GM12878 (cell line): ENCODE results near the gene ZBTB48. TPM values are rescaled to one million over a fixed set of nuclear protein-coding genes. Genes with fewer than 3 reads are reported as not detected.

Experiments used
- ATAC-seq: fragments of 200-7000 bp; cut with Tn5 transposase; 3 replicates; pipeline ENCODE4 v1.9.1; 2020; ENCODE audit warnings: mild to moderate bottlenecking, moderate library complexity
- BruUV-seq: library from RNA; stranded (reverse); fragments of 400-500 nt; replicated peaks from 2 replicates; lab custom pipeline; 2021; lab: Mats Ljungman, UMichigan
- CTCF ChIA-PET: fragments of 300-600 bp; sonication (Branson Sonifier 250); formaldehyde crosslinking; extraction: SDS; loops from one replicate; lab custom pipeline; 2021; ENCODE audit warnings: inconsistent platforms; lab: Yijun Ruan, JAX
- POLR2A ChIA-PET: fragments of 350-600 bp; formaldehyde crosslinking; extraction: SDS; loops from one replicate; lab custom pipeline; 2021; ENCODE audit warnings: inconsistent platforms; lab: Charles Lee
- RAD21 ChIA-PET: fragments of 300-600 bp; sonication (Branson Sonifier 250); formaldehyde crosslinking; loops from one replicate; lab custom pipeline; 2023; ENCODE audit warnings: antibody characterized with exemption; ENCODE audit not compliant: unreplicated experiment; lab: Charles Lee
- SMC1A ChIA-PET: fragments of 300-600 bp; sonication (Branson Sonifier 250); formaldehyde crosslinking; loops from one replicate; lab custom pipeline; 2023; ENCODE audit not compliant: unreplicated experiment, uncharacterized antibody; lab: Charles Lee
- DNase-seq: peaks from one replicate; pipeline ENCODE4 v3.0.0-alpha.2; 2011; ENCODE audit warnings: low read depth, low spot score
- FAIRE-seq: peaks from 3 replicates; lab custom pipeline; 2011; peaks lifted over from hg19 to GRCh38; lab: Jason Lieb, UNC
- H2AFZ ChIP-seq: 2 replicates; pipeline ENCODE4 v1.6.0; 2011; ENCODE audit warnings: low read depth, low read length, control low read depth; ENCODE audit not compliant: control insufficient read depth
- H3K27ac ChIP-seq: 2 replicates; pipeline ENCODE4 v1.5.1; 2011; ENCODE audit warnings: control low read depth; ENCODE audit not compliant: control insufficient read depth, insufficient read depth
- H3K27me3 ChIP-seq, 2 experiments: replicated peaks in 1 of 2; 2 replicates each; pipeline versions ENCODE4 v1.6.0 to v1.6.1; 2011; ENCODE audit warnings: low read length in 1 of 2; ENCODE audit not compliant: control insufficient read depth in 2 of 2, insufficient read depth in 2 of 2
- H3K36me3 ChIP-seq, 2 experiments: 2 replicates each; pipeline ENCODE4 v1.5.1; 2011; ENCODE audit warnings: low read length in 1 of 2; ENCODE audit not compliant: control insufficient read depth in 2 of 2, insufficient read depth in 2 of 2
- H3K4me1 ChIP-seq: 2 replicates; pipeline ENCODE4 v1.6.1; 2011; ENCODE audit warnings: mild to moderate bottlenecking, low read length, moderate library complexity, mixed read lengths; ENCODE audit not compliant: control insufficient read depth, insufficient read depth
- H3K4me2 ChIP-seq: 2 replicates; pipeline ENCODE4 v1.6.0; 2011; ENCODE audit warnings: control low read depth; ENCODE audit not compliant: control insufficient read depth, insufficient read depth
- H3K4me3 ChIP-seq: fragments of 200-600 bp; sonication (generic); 2 replicates; pipeline ENCODE4 v1.5.1; 2016
- H3K79me2 ChIP-seq: 2 replicates; pipeline ENCODE4 v1.6.0; 2011; ENCODE audit warnings: low read length; ENCODE audit not compliant: control insufficient read depth, insufficient read depth
- H3K9ac ChIP-seq: 2 replicates; pipeline ENCODE4 v1.8.0; 2011; ENCODE audit warnings: low read length, control low read depth, mixed read lengths; ENCODE audit not compliant: control insufficient read depth, insufficient read depth
- H3K9me3 ChIP-seq: replicated peaks from 3 replicates; pipeline ENCODE4 v1.5.1; 2011; ENCODE audit warnings: mild to moderate bottlenecking, low read length; ENCODE audit not compliant: control insufficient read depth, insufficient read depth
- H4K20me1 ChIP-seq: 2 replicates; pipeline ENCODE4 v1.6.0; 2011; ENCODE audit not compliant: control insufficient read depth, insufficient read depth
- GABPA ChIP-seq: IDR thresholded peaks from 2 replicates; pipeline ENCODE4 v1.6.1; 2014; ENCODE audit warnings: antibody characterized with exemption, low read depth, mild to moderate bottlenecking, inconsistent platforms
- IKZF2 ChIP-seq, 2 experiments: fragments of 450-650 bp; IDR thresholded peaks; 2 replicates each; pipeline ENCODE4 v1.6.1; 2017; ENCODE audit warnings: mild to moderate bottlenecking in 2 of 2, moderate library complexity in 2 of 2
- NKRF ChIP-seq: fragments of 450-650 bp; conservative IDR thresholded peaks from 2 replicates; pipeline ENCODE4 v1.6.1; 2017; ENCODE audit warnings: mild to moderate bottlenecking, moderate library complexity
- SMAD1 ChIP-seq: fragments of 450-650 bp; IDR thresholded peaks from 2 replicates; pipeline ENCODE4 v1.6.1; 2018; ENCODE audit warnings: mild to moderate bottlenecking, low read depth; ENCODE audit not compliant: partially characterized antibody
- STAT1 ChIP-seq: fragments of 450-650 bp; conservative IDR thresholded peaks from 2 replicates; pipeline ENCODE4 v1.6.1; 2014; ENCODE audit warnings: antibody characterized with exemption, mild to moderate bottlenecking
- STAT3 ChIP-seq: IDR thresholded peaks from 2 replicates; pipeline ENCODE4 v1.6.1; 2011; ENCODE audit warnings: low read depth, low read length, improper control_type of control experiment
- TARDBP ChIP-seq: IDR thresholded peaks from 2 replicates; pipeline ENCODE4 v1.6.1; 2016; ENCODE audit warnings: borderline replicate concordance
- WGBS: methylation state at CpG from one replicate; pipeline ENCODE4 v1.1.6; 2016; ENCODE audit warnings: low lambda C conversion rate; ENCODE audit not compliant: insufficient replicate concordance, insufficient coverage; ENCODE audit errors: missing lambda C conversion rate; 5-methylcytosine and 5-hydroxymethylcytosine counted together
- in situ Hi-C: fragments of 300-500 bp; cut with MboI; formaldehyde crosslinking; loops from 9 replicates; pipeline ENCODE4 v1.14.3; 2018; ENCODE audit warnings: mixed read lengths
- intact Hi-C: fragments of 100-400 bp; cut with micrococcal nuclease; formaldehyde crosslinking; loops from one replicate; pipeline ENCODE4 v1.14.2; 2022; ENCODE audit not compliant: unreplicated experiment
- polyA plus RNA-seq, 11 experiments: library from polyadenylated mRNA; depleted of rRNA in 4 of 11; unstranded in 6 of 11; stranded (reverse) in 5 of 11; fragments of >200 nt; fragmentation: Nextera tagmentation in 4 of 11; fragmentation: Illumina TruSeq in 1 of 11; extraction: Ambion mirVana in 4 of 11; extraction: Trizol in 1 of 11; gene quantifications; 1 replicate in 1 of 11; 2 replicates in 10 of 11; pipeline versions ENCODE4 v1.2.1 to v1.2.3, GENCODE V29; 2011 to 2016; ENCODE audit warnings: inconsistent platforms in 2 of 11, missing spikeins in 2 of 11, low read depth in 1 of 11
- total RNA-seq, 4 experiments: library from RNA; depleted of rRNA in 3 of 4; stranded (reverse); fragments of >200 nt in 3 of 4; fragmentation: Illumina TruSeq in 1 of 4; extraction: Trizol in 1 of 4; gene quantifications; 2 replicates each; pipeline versions ENCODE4 v1.2.1 to v1.2.3, GENCODE V29; 2013 to 2021

The ZBTB48 gene
- total and polyA plus RNA-seq, 10 of the 15 experiments (the other 5 are each of a cell fraction or from before 2014, with no cell fraction given), result 1.00 to 25.3 (median 16.7) TPM

GRCh38 chr1:6535214-6535613 lies 44.6 kb upstream of the ZBTB48 start:
- TF ChIP-seq STAT1 (no peak), GABPA (no peak), IKZF2 (IDR thresholded peaks at IDR 0.05) (no peak), SMAD1 (no peak), NKRF (no peak), STAT3 (no peak), TARDBP (no peak)
- no peaks in the 10 kb centered on the region for H3K4me1 ChIP-seq
- H3K9me3 ChIP-seq, result no peaks in the 10 kb centered on the region
- H3K27ac ChIP-seq, result no peak overlapping the region
- no peak overlapping the region for H2AFZ ChIP-seq
- 95% methylated on average over 4 of the region's 4 CpGs for WGBS
- in situ Hi-C loops, result no loop called here
- BruUV-seq, result no TSS peak
- H3K4me2 ChIP-seq, result no peak overlapping the region
- H3K79me2 ChIP-seq, result no peaks in the 10 kb centered on the region
- RAD21 ChIA-PET, result no interaction called here
- POLR2A ChIA-PET, result no interaction called here
- CTCF ChIA-PET, result interaction anchor here (1.1 to 2.0 kb wide), 2 partner anchors 12 to 14 kb away, joined by 4 to 6 read pairs; no protein-coding TSS in a partner anchor
- H3K36me3 ChIP-seq, result peaks cover 14 to 16% of the 10 kb centered on the region in 2 experiments
- no peaks in the 10 kb centered on the region for H3K27me3 ChIP-seq
- SMC1A ChIA-PET, result interaction anchor here (0.7 kb wide), 1 partner anchor 309 kb away, joined by 3 read pairs; no protein-coding TSS in a partner anchor
- intact Hi-C loops, result no loop called here
- no peak overlapping the region for H3K9ac ChIP-seq
- no peak overlapping the region for H3K4me3 ChIP-seq
- ATAC-seq, result no peak
- DNase-seq, result no peak
- no peaks in the 10 kb centered on the region for H4K20me1 ChIP-seq
- no peak for FAIRE-seq
